GM19467 (cell line): Measurements from ENCODE around the gene SLC22A4.

Experiments used
- ATAC-seq: cut with Tn5 transposase; IDR thresholded peaks from one replicate; pipeline ENCODE4 v1.9.1; 2021; ENCODE audit warnings: mild to moderate bottlenecking, moderate library complexity; ENCODE audit not compliant: unreplicated experiment

Gene SLC22A4

GRCh38 chr5:132298298-132299212 lies 4.4 kb downstream of the SLC22A4 start:
- ATAC-seq: no peak

- ATAC-seq: no peak
These were observed 5.7 kb downstream of the SLC22A4 start for GRCh38 chr5:132299917-132300316.

GRCh38 chr5:132300577-132301343 lies 6.6 kb downstream of the SLC22A4 start:
- no peak for ATAC-seq

- ATAC-seq: no peak
These were observed 7.4 kb downstream of the SLC22A4 start for GRCh38 chr5:132301344-132302271.

GRCh38 chr5:132302413-132302812 lies 8.2 kb downstream of the SLC22A4 start:
- no peak for ATAC-seq

- ATAC-seq: no peak
These were observed 9.4 kb downstream of the SLC22A4 start for GRCh38 chr5:132303589-132303988.

GRCh38 chr5:132305420-132305819 lies 11.2 kb downstream of the SLC22A4 start:
- no peak for ATAC-seq

GRCh38 chr5:132308701-132309100 lies 14.5 kb downstream of the SLC22A4 start:
- ATAC-seq: no peak

GRCh38 chr5:132309679-132310078 lies 15.5 kb downstream of the SLC22A4 start:
- no peak for ATAC-seq

GRCh38 chr5:132310141-132310834 lies 16.1 kb downstream of the SLC22A4 start:
- no peak for ATAC-seq

- no peak for ATAC-seq
These were observed 19.2 kb downstream of the SLC22A4 start for GRCh38 chr5:132313366-132313765.

- ATAC-seq: no peak
These were observed 19.8 kb downstream of the SLC22A4 start for GRCh38 chr5:132313961-132314432.

- no peak for ATAC-seq
These were observed 21.4 kb downstream of the SLC22A4 start for GRCh38 chr5:132315529-132316067.

- no peak for ATAC-seq
These were observed 25.8 kb downstream of the SLC22A4 start for GRCh38 chr5:132319975-132320374.

- no peak for ATAC-seq
These were observed 27.0 kb downstream of the SLC22A4 start for GRCh38 chr5:132321109-132321721.

GRCh38 chr5:132322266-132322665 lies 28.1 kb downstream of the SLC22A4 start:
- ATAC-seq: no peak

GRCh38 chr5:132323202-132323601 lies 29.0 kb downstream of the SLC22A4 start:
- no peak for ATAC-seq

- ATAC-seq: no peak
These were observed 31.5 kb downstream of the SLC22A4 start for GRCh38 chr5:132325691-132326090.

- no peak for ATAC-seq
These were observed 33.2 kb downstream of the SLC22A4 start for GRCh38 chr5:132327252-132327955.
